ENCODE measurements around the gene AEN.
A peak's percentile ranks its signal among the peaks of the same experiment; 100 is the strongest.
"Not testable (repeated sequence)": the region's sequence is repeated elsewhere in the genome, so short reads cannot be mapped to it uniquely, and the experiment has no call there.

The AEN gene

GRCh38 chr15:88631464-88632028 lies 10.4 kb downstream of the AEN start:
- DNase-seq, result no peak

GRCh38 chr15:88632797-88633196 lies 11.7 kb downstream of the AEN start:
- DNase-seq, result not testable (repeated sequence)

GRCh38 chr15:88634449-88634848 lies 13.3 kb downstream of the AEN start:
- DNase-seq, result no peak

GRCh38 chr15:88635318-88635717 lies 14.2 kb downstream of the AEN start:
- DNase-seq, result peak; percentile 61

- DNase-seq, result peak; percentile 84
These were observed 14.9 kb downstream of the AEN start for GRCh38 chr15:88636050-88636449.

GRCh38 chr15:88636654-88637053 lies 15.5 kb downstream of the AEN start:
- no peak for DNase-seq

- DNase-seq, result no peak
These were observed 16.3 kb downstream of the AEN start for GRCh38 chr15:88637436-88637835.

- DNase-seq, result peak; percentile 30
These were observed 16.9 kb downstream of the AEN start for GRCh38 chr15:88637841-88638625.

- DNase-seq, result peak; percentile 96
These were observed 17.7 kb downstream of the AEN start, which contains the start of gene ISG20 for GRCh38 chr15:88638626-88639372. ISG20 (plus strand) TSS chr15:88639016; CDS start chr15:88639367, 351 bp downstream.

- no peak for DNase-seq
These were observed 20.9 kb downstream of the AEN start for GRCh38 chr15:88641959-88642452.

- DNase-seq, result not testable (repeated sequence)
These were observed 21.4 kb downstream of the AEN start for GRCh38 chr15:88642514-88642913.

- DNase-seq, result no peak
These were observed 23.6 kb downstream of the AEN start for GRCh38 chr15:88644741-88645140.

GRCh38 chr15:88645171-88646087 lies 24.3 kb downstream of the AEN start:
- no peak for DNase-seq

GRCh38 chr15:88646088-88646405 lies 24.9 kb downstream of the AEN start:
- no peak for DNase-seq

GRCh38 chr15:88646951-88647350 lies 25.8 kb downstream of the AEN start:
- DNase-seq, result no peak

- no peak for DNase-seq
These were observed 26.4 kb downstream of the AEN start for GRCh38 chr15:88647351-88648105.

- DNase-seq, result no peak
These were observed 27.4 kb downstream of the AEN start for GRCh38 chr15:88648357-88649214.

GRCh38 chr15:88649286-88649733 lies 28.2 kb downstream of the AEN start:
- peak; percentile 80 for DNase-seq

GRCh38 chr15:88649753-88650551 lies 28.8 kb downstream of the AEN start:
- no peak for DNase-seq

GRCh38 chr15:88650556-88650955 lies 29.4 kb downstream of the AEN start:
- no peak for DNase-seq
